ENCODE measurements around the gene TBCD. TPM values are rescaled to one million over a fixed set of nuclear protein-coding genes. Genes with fewer than 3 reads are reported as not detected.

Gene TBCD
- total RNA-seq, 3 donors from 2014 or later, result 45.4 to 65.9 (median 53.3) TPM

DNA sequence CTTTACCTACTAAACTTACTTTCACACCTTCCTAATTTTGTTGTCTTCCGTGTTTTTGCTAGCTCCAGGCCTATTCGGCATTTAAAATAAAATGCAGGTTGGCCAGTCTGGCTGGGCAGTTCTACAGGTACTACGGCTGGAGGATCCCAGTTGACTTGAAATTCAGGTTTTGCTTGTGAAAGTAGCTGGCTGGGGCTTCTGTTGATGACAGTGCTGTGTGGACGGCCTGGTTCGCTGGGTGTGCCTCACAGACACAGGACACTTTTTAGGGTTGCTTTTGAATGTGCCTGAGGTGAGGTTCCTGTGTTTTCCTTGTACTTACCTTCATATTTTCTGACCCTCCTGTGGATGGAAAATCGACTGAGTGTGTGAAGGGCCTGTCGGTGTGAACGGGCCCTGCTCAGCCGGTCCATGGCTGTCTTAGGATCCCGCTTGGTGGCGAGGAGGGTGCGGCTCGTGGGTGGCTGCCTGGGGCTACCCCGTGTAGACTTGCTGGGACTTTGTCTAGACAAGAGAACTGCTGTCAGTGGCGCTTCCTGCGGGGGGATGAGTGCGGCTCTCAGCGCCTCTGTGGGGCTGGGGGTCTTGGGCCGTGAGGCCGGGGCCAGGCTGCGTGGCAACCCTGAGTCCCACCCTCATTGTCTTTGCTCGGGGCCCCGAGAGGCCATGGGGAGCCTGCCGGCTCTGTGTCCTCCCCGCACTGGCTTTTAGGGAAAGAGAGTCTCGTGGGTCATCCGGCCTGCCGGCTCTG lies 106.7 kb downstream of the TBCD start:
- intact Hi-C loops (cut with DNase I; ENCODE audit: low total_unique reads), result no loop called here
- no peaks in the 10 kb centered on the region for H3K9me3 ChIP-seq
- TF ChIP-seq, protein P1, sequence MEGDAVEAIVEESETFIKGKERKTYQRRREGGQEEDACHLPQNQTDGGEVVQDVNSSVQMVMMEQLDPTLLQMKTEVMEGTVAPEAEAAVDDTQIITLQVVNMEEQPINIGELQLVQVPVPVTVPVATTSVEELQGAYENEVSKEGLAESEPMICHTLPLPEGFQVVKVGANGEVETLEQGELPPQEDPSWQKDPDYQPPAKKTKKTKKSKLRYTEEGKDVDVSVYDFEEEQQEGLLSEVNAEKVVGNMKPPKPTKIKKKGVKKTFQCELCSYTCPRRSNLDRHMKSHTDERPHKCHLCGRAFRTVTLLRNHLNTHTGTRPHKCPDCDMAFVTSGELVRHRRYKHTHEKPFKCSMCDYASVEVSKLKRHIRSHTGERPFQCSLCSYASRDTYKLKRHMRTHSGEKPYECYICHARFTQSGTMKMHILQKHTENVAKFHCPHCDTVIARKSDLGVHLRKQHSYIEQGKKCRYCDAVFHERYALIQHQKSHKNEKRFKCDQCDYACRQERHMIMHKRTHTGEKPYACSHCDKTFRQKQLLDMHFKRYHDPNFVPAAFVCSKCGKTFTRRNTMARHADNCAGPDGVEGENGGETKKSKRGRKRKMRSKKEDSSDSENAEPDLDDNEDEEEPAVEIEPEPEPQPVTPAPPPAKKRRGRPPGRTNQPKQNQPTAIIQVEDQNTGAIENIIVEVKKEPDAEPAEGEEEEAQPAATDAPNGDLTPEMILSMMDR (IDR thresholded peaks at IDR 0.05), result no peak
- TF ChIP-seq POLR2AphosphoS5 (IDR thresholded peaks at IDR 0.05), result peak; percentile 15 to 82 (median 76)
- peak in 1 of 2 donors; percentile 90 for DNase-seq (ENCODE audit: low spot score in 2 of 2)
- no peak overlapping the region for H3K4me3 ChIP-seq
- peaks cover 4 to 10% of the 10 kb centered on the region in 2 donors for H3K4me1 ChIP-seq
- H3K27ac ChIP-seq, result peak overlapping the region; percentile 95
- no peaks in the 10 kb centered on the region for H3K27me3 ChIP-seq
- H3K36me3 ChIP-seq, result no peaks in the 10 kb centered on the region

DNA sequence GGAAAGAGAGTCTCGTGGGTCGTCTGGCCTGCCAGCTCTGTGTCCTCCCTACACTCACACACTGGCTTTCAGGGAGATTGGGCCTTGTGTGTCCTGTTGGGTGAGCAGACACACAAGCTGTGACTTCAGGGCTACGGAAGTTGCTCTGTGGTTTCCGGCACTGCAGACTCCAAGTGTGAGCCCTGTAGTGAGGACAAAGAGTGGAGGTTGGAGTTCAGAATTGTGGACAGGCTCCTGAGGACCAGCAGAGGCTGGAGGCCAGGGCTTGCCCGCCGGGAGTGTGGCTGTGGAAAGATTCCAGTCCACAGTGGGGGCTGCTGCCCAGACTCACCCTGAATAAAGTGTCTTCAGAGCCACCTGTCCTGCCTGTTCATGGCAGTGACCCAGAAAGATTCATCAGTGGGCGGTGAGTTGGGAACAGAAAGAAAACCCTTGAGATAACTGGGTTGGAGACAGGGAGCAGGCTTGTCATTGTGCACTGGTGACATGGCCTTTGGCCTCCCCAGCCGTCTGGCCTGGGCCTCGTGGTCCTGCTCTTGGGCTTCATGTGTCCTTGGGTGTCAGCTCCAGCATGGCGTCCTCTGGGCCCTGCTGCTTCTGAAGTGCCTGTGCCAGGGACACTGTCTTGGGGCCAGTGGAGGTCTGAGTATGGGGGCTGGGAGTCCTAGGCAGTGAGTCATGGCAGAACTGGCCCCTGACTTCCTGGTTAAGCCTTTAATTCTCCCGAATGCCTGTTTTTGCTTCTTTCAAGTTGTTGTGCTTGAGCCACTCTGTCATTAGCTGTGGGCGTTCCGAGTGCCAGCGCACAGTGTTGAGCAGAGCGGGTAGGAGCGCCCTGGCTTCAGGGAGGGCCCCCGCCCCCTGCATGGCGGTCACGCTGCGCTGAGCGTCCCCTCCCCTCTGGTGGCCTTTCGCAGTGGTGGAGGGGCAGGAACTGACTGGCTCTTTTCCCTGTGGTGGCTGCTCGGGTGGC lies 107.9 kb downstream of the TBCD start:
- H3K27me3 ChIP-seq, result no peaks in the 10 kb centered on the region
- intact Hi-C loops (cut with DNase I; ENCODE audit: low total_unique reads), result no loop called here
- no peaks in the 10 kb centered on the region for H3K36me3 ChIP-seq
- no peak overlapping the region for H3K4me3 ChIP-seq
- no peak for DNase-seq (ENCODE audit: low spot score in 2 of 2)
- H3K4me1 ChIP-seq, result peaks cover 4 to 10% of the 10 kb centered on the region in 2 donors
- no peaks in the 10 kb centered on the region for H3K9me3 ChIP-seq
- peak overlapping the region; percentile 95 for H3K27ac ChIP-seq
- TF ChIP-seq, protein P1 (IDR thresholded peaks at IDR 0.05), result no peak
- TF ChIP-seq POLR2AphosphoS5 (IDR thresholded peaks at IDR 0.05), result no peak
- TF ChIP-seq POLR2A (IDR thresholded peaks at IDR 0.05), result no peak

DNA sequence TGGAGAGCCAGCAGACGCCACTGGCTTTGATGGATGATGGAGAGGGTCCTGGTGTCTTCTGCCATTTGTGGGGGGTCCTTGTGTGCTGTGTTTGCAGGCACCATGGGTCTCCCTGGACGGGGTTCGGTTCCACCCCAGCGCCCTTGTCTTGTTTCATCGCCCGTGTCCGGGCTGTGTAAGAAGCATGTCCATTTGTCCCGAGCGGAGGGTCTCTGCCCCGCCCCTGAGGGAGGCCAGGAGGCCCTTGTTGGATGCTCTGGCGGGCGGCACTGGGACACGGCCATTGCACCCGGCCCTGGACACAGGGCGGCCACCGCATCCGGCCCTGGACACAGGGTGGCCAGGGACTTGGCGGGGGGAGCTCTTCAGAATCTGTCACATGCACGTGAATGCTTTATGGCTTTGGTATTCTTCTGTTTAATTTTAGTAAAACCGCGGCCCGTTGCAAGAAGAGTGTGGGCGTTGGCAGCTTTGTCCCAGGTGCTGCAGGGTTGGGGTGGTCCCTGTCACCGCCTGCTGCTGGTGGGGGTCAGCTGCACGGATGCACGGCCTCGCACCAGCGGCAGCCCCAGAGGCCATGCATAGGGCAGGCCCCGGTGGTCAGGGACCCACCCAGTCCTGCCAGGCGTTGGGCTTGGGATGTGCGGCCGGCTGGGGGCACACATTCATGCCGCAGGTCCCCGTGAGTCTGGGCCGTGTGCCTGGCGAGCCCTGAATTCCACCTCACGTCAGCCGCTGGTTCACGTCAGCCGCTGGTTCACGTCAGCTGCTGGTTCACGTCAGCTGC lies 108.9 kb downstream of the TBCD start:
- DNase-seq (ENCODE audit: low spot score in 2 of 2), result no peak
- Histone ChIP-seq H3K36me3 (no peaks in the 10 kb centered on the region), H3K9me3 (no peaks in the 10 kb centered on the region), H3K27ac (peak overlapping the region; percentile 95), H3K27me3 (no peaks in the 10 kb centered on the region), H3K4me1 (peaks cover 4 to 10% of the 10 kb centered on the region in 2 donors), H3K4me3 (no peak overlapping the region)
- intact Hi-C loops (cut with DNase I; ENCODE audit: low total_unique reads), result no loop called here
- no peak for TF ChIP-seq POLR2AphosphoS5 (IDR thresholded peaks at IDR 0.05)
- no peak for TF ChIP-seq POLR2A (IDR thresholded peaks at IDR 0.05)
- TF ChIP-seq, protein P1 (IDR thresholded peaks at IDR 0.05), result no peak

DNA sequence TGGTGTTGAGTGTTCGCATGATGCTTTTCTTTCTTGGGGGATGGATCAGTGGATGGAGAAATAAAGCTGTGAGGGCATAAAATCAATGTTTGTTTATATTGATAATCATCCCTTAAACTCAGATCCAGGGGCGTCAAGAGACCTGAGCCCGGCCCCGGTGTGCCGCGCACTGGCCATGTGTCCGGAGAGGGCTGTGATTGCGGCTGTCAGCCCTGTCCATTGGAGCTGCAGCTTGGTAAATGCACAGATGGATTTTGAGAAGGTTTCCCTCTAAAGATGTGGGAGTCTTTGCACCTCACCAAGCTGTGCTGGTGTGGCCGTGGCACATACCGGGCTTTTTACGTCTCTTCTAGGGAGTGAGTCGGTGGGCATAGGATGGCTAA lies 109.5 kb downstream of the TBCD start:
- no peaks in the 10 kb centered on the region for H3K27me3 ChIP-seq
- no peak overlapping the region for H3K27ac ChIP-seq
- H3K4me1 ChIP-seq, result peaks cover 4 to 11% of the 10 kb centered on the region in 2 donors
- no peaks in the 10 kb centered on the region for H3K36me3 ChIP-seq
- H3K4me3 ChIP-seq, result no peak overlapping the region
- DNase-seq (ENCODE audit: low spot score in 2 of 2), result no peak
- intact Hi-C loops (cut with DNase I; ENCODE audit: low total_unique reads), result no loop called here
- H3K9me3 ChIP-seq, result no peaks in the 10 kb centered on the region
- TF ChIP-seq, protein P1 (IDR thresholded peaks at IDR 0.05), result no peak
- TF ChIP-seq POLR2AphosphoS5 (IDR thresholded peaks at IDR 0.05), result no peak
- TF ChIP-seq POLR2A (IDR thresholded peaks at IDR 0.05), result no peak

Measured in breast epithelium (tissue), 4 donors.